Kidney capillary endothelial cell (primary cell): ENCODE data around the gene PRCC.

Experiments used
- DNase-seq: peaks from one replicate; pipeline ENCODE4 v3.0.0-alpha.2; 2018; ENCODE audit warnings: low spot score

PRCC gene

GRCh38 chr1:156815307-156815826 is 48.0 kb downstream of the PRCC start:
- DNase-seq, result peak; percentile 67

- DNase-seq, result no peak
These were observed 48.7 kb downstream of the PRCC start for GRCh38 chr1:156815961-156816422.

- peak; percentile 76 for DNase-seq
These were observed 49.4 kb downstream of the PRCC start, which contains the start of gene SH2D2A for GRCh38 chr1:156816561-156817328. TSS of gene SH2D2A (minus strand) at chr1:156816848. CDS start at chr1:156816708, 140 bp downstream.

- no peak for DNase-seq
These were observed 54.5 kb downstream of the PRCC start for GRCh38 chr1:156821801-156822200.

- no peak for DNase-seq
These were observed 55.3 kb downstream of the PRCC start for GRCh38 chr1:156822680-156823079.

- no peak for DNase-seq
These were observed 56.0 kb downstream of the PRCC start for GRCh38 chr1:156823210-156823790.

- no peak for DNase-seq
These were observed 59.3 kb downstream of the PRCC start for GRCh38 chr1:156826630-156827029.

GRCh38 chr1:156828400-156829124 is 61.2 kb downstream of the PRCC start:
- DNase-seq, result peak; percentile 79

- no peak for DNase-seq
These were observed 65.1 kb downstream of the PRCC start for GRCh38 chr1:156832434-156832833.

- no peak for DNase-seq
These were observed 66.3 kb downstream of the PRCC start for GRCh38 chr1:156833603-156834002.

GRCh38 chr1:156834322-156834721 is 67.0 kb downstream of the PRCC start:
- DNase-seq, result no peak

- no peak for DNase-seq
These were observed 68.8 kb downstream of the PRCC start for GRCh38 chr1:156836041-156836654.

GRCh38 chr1:156836892-156837291 is 69.6 kb downstream of the PRCC start:
- no peak for DNase-seq

GRCh38 chr1:156838972-156839371 is 71.6 kb downstream of the PRCC start:
- peak; percentile 25 for DNase-seq

GRCh38 chr1:156839426-156840109 is 72.2 kb downstream of the PRCC start:
- DNase-seq, result no peak

- DNase-seq, result no peak
These were observed 73.0 kb downstream of the PRCC start for GRCh38 chr1:156840186-156840897.

- DNase-seq, result no peak
These were observed 73.6 kb downstream of the PRCC start for GRCh38 chr1:156840898-156841279.

GRCh38 chr1:156841295-156841855 is 74.0 kb downstream of the PRCC start:
- no peak for DNase-seq

GRCh38 chr1:156842618-156843300 is 75.4 kb downstream of the PRCC start:
- DNase-seq, result no peak

GRCh38 chr1:156844102-156844501 is 76.8 kb downstream of the PRCC start:
- DNase-seq, result no peak
